Stimulated activated CD4-positive, alpha-beta T cell treated with anti-CD3 and anti-CD28 coated beads, Interleukin-1b, Interleukin-23, amount 100 ng/mL, for 1 hour (primary cell): ENCODE data around the gene PROM1.

Experiments used
- DNase-seq, 2 donors: peaks; one replicate each; pipeline ENCODE4 v3.0.0-alpha.2; 2020; ENCODE audit warnings: low read depth in 2 of 2

The PROM1 gene

GRCh38 chr4:16083241-16084191 lies at the start of gene PROM1:
TSS of gene PROM1 (minus strand) at chr4:16084023. CDS start at chr4:16075906, 8,117 bp downstream.
- no peak for DNase-seq

GRCh38 chr4:16133406-16133805 lies 49.6 kb upstream of the PROM1 start:
- DNase-seq = no peak

- DNase-seq = no peak
Measured at GRCh38 chr4:16131293-16131692, 47.5 kb upstream of the PROM1 start.

- no peak for DNase-seq
Measured at GRCh38 chr4:16129336-16129735, 45.5 kb upstream of the PROM1 start.

GRCh38 chr4:16126714-16127113 lies 42.9 kb upstream of the PROM1 start:
- DNase-seq = no peak

GRCh38 chr4:16125571-16126445 lies 42.0 kb upstream of the PROM1 start:
- no peak for DNase-seq

- DNase-seq = no peak
Measured at GRCh38 chr4:16124232-16124631, 40.4 kb upstream of the PROM1 start.

- no peak for DNase-seq
Measured at GRCh38 chr4:16123356-16124084, 39.7 kb upstream of the PROM1 start.

- DNase-seq = no peak
Measured at GRCh38 chr4:16122784-16123183, 39.0 kb upstream of the PROM1 start.

- DNase-seq = no peak
Measured at GRCh38 chr4:16122308-16122711, 38.5 kb upstream of the PROM1 start.

GRCh38 chr4:16120720-16121119 lies 36.9 kb upstream of the PROM1 start:
- no peak for DNase-seq

GRCh38 chr4:16119981-16120380 lies 36.2 kb upstream of the PROM1 start:
- DNase-seq = no peak

- no peak for DNase-seq
Measured at GRCh38 chr4:16118090-16118489, 34.3 kb upstream of the PROM1 start.

- no peak for DNase-seq
Measured at GRCh38 chr4:16117164-16117563, 33.3 kb upstream of the PROM1 start.

GRCh38 chr4:16116493-16116990 lies 32.7 kb upstream of the PROM1 start:
- no peak for DNase-seq

GRCh38 chr4:16116019-16116418 lies 32.2 kb upstream of the PROM1 start:
- DNase-seq = no peak

GRCh38 chr4:16114546-16114945 lies 30.7 kb upstream of the PROM1 start:
- DNase-seq = no peak

- no peak for DNase-seq
Measured at GRCh38 chr4:16113741-16114140, 29.9 kb upstream of the PROM1 start.

GRCh38 chr4:16111533-16111932 lies 27.7 kb upstream of the PROM1 start:
- DNase-seq = no peak

- no peak for DNase-seq
Measured at GRCh38 chr4:16110661-16111290, 27.0 kb upstream of the PROM1 start.

- no peak for DNase-seq
Measured at GRCh38 chr4:16110199-16110598, 26.4 kb upstream of the PROM1 start.
